ENCODE measurements around the gene MVP.
A peak's percentile ranks its signal among the peaks of the same experiment; 100 is the strongest.
"Not testable (repeated sequence)": the region's sequence is repeated elsewhere in the genome, so short reads cannot be mapped to it uniquely, and the experiment has no call there.

MVP gene

GRCh38 chr16:29854520-29855100 is 34.3 kb downstream of the MVP start:
- H3K36me3 Mint-ChIP-seq (ENCODE audit: low read depth), result peaks cover 17% of the 10 kb centered on the region
- H3K27ac Mint-ChIP-seq, result no peak overlapping the region
- H3K4me3 Mint-ChIP-seq, result no peak overlapping the region
- peaks cover 2% of the 10 kb centered on the region for H3K4me1 Mint-ChIP-seq (ENCODE audit: low read depth)
- no peaks in the 10 kb centered on the region for H3K9me3 Mint-ChIP-seq
- no peaks in the 10 kb centered on the region for H3K27me3 Mint-ChIP-seq (ENCODE audit: low read depth)

DNA sequence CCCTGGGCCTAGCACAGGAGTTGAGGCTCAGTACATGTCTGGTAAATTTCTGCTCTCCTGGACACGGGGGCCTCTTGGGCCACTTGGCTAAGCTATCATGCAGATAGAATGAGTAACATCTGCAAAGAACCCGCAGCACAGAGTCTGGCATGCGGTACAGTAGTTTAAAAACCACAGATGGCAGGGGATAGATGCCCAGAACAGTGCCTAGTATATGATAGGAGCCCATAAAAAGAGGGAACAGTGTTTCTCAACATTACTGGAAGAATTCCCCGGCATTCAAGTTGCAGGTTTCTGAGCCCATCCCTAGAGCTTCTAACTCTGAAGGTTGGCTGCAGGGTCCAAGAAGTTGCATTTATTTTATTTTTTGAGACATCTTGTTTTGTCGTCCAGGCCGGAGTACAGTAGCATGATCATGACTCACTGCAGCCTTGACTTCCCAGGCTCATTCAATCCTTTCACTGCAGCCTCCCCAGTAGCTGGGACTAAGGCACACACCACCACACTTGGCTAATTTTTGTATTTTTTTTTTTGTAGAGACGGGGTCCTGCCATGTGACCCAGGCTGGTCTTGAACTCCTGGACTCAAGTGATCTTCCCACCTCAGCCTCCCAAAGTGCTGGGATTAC is 37.0 kb downstream of the MVP start:
- Mint-ChIP-seq H3K4me3 (no peak overlapping the region), H3K4me1 (ENCODE audit: low read depth) (peaks cover 8% of the 10 kb centered on the region), H3K27me3 (ENCODE audit: low read depth) (no peaks in the 10 kb centered on the region), H3K27ac (no peak overlapping the region), H3K9me3 (no peaks in the 10 kb centered on the region), H3K36me3 (ENCODE audit: low read depth) (peaks cover 19% of the 10 kb centered on the region)

DNA sequence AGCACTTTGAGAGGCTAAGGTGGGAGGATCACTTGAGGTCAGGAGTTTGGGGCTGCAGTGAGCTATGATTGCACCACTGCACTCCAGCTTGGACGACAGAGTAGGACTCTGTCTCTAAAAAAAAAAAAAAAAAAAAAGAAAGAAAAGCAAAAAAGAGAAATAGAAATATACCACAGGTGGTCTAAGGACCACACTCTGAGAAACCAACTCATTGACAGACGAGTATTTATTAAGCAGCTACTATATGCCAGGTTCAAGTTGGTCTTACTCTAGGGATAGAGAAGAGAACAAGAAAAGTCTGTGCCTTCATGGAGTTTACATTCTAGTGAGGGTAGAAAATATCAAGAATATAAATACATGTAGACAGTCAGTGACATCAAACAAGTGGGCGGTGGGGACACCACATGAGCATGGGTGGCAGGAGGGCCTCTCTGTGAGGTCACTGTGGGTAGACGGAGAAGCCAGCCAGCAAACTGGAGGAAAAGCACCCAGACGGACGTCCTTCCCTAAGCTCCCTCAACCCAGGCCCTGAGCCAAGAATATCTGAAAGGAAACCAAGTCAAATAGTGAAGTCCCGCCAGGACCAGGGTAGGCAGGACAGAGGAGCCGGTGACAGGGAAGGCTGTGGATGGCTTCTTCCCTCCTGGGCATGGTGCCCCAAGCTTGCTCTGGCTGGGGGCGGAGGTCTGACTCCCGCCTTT is 38.0 kb downstream of the MVP start:
- Mint-ChIP-seq H3K27me3 (ENCODE audit: low read depth) (no peaks in the 10 kb centered on the region), H3K27ac (no peak overlapping the region), H3K36me3 (ENCODE audit: low read depth) (peaks cover 19% of the 10 kb centered on the region), H3K9me3 (no peaks in the 10 kb centered on the region), H3K4me1 (ENCODE audit: low read depth) (peaks cover 8% of the 10 kb centered on the region), H3K4me3 (no peak overlapping the region)

DNA sequence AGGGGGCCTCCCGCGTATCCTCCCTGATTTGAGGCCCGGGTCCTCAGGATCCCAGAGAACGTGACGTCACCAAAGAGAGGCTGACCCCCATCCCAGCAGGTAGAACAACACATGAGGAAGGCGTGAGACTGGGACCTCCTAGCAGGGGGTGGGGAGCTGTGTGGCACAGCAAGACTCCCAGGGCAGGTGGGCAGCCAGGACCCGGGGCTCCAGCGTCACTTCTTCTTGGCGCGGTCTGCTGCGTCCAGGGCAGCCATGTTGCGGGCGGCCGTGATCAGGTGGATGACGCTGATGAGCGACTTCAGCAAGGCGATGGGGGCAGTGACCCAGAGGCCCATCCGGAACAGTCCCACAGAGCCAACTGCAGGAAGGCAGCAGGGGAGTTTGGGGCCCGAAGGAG is 38.7 kb downstream of the MVP start:
- Mint-ChIP-seq H3K27ac (no peak overlapping the region), H3K9me3 (no peaks in the 10 kb centered on the region), H3K4me3 (no peak overlapping the region), H3K36me3 (ENCODE audit: low read depth) (peaks cover 19% of the 10 kb centered on the region), H3K4me1 (ENCODE audit: low read depth) (peaks cover 12% of the 10 kb centered on the region), H3K27me3 (ENCODE audit: low read depth) (no peaks in the 10 kb centered on the region)

DNA sequence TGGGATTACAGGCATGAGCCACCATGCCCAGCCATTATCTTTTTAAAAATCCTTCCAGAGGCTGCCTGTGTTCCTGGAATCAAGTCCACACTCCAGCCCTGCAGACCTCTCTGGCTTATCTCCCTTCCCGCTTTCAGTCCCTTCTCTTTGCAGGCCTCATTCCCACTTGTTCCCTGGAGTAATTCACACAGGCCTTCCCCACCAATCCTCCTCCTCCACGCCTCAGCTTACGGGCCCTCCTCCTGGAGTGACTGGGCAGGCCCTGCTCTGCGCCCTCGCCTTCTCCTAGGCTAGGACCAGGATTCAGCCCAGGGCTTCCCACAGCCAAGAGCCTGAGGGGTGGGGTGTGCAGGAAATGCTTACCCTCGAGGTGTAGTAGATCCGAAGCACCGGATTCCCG is 40.0 kb downstream of the MVP start:
- Mint-ChIP-seq H3K9me3 (no peaks in the 10 kb centered on the region), H3K27me3 (ENCODE audit: low read depth) (no peaks in the 10 kb centered on the region), H3K27ac (no peak overlapping the region), H3K36me3 (ENCODE audit: low read depth) (peaks cover 19% of the 10 kb centered on the region), H3K4me3 (peak overlapping the region; percentile 98), H3K4me1 (ENCODE audit: low read depth) (peaks cover 10% of the 10 kb centered on the region)

DNA sequence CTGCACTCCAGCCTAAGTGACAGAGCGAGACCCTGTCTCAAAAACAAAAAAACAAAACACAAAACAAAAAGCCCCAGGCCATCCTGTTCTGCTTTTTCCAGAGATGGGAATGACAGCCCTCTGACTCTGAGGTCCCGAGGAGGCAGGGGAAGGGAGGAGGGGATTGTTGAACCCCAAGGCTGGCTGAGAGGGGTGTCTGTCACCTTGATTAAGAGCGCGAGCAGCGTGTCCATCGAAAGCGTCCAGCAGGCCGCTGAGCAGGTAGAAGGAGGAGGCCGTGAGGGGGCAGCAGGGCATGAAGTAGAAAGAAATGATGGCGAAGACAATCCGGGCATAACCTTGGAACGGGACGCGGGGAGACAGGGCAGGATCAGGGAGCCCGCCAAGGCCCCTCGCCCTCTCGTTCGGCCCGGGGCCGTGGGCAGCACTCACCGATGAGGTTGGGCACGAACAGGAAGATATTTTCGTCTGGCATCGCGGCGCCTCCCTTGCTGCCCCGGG is 42.2 kb downstream of the MVP start:
- peaks cover 19% of the 10 kb centered on the region for H3K36me3 Mint-ChIP-seq (ENCODE audit: low read depth)
- H3K4me3 Mint-ChIP-seq, result peak overlapping the region; percentile 98
- H3K4me1 Mint-ChIP-seq (ENCODE audit: low read depth), result peaks cover 10% of the 10 kb centered on the region
- H3K27me3 Mint-ChIP-seq (ENCODE audit: low read depth), result no peaks in the 10 kb centered on the region
- H3K9me3 Mint-ChIP-seq, result no peaks in the 10 kb centered on the region
- peak overlapping the region; percentile 82 for H3K27ac Mint-ChIP-seq

GRCh38 chr16:29862884-29863668 is 42.8 kb downstream of the MVP start, which contains the start of gene CDIPT:
TSS of gene CDIPT (minus strand) at chr16:29863226. CDS start at chr16:29862857, 369 bp downstream.
- peaks cover 12% of the 10 kb centered on the region for H3K4me1 Mint-ChIP-seq (ENCODE audit: low read depth)
- H3K36me3 Mint-ChIP-seq (ENCODE audit: low read depth), result peaks cover 19% of the 10 kb centered on the region
- peak within 1 kb of the TSS; percentile 98 for H3K27ac Mint-ChIP-seq
- H3K27me3 Mint-ChIP-seq (ENCODE audit: low read depth), result no peaks in the 10 kb centered on the region
- H3K4me3 Mint-ChIP-seq, result peak within 1 kb of the TSS; percentile 98
- H3K9me3 Mint-ChIP-seq, result no peaks in the 10 kb centered on the region

DNA sequence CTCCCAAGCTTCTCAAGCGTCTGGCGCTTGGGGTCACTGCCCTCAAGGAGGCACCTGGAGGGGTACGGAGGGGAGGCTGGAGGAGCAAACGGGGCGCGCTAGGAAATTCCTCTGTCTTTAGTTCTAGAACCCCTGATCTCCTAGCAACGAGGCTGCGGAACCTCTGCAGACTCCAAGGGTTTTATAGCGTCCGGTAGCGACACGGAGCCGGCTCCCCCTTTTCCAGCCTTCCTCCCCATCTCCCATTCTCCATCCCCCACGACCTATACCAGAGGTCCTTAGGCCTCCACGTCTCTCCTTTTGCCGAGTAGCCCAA is 43.4 kb downstream of the MVP start:
- H3K36me3 Mint-ChIP-seq (ENCODE audit: low read depth), result peaks cover 16% of the 10 kb centered on the region
- H3K27ac Mint-ChIP-seq, result peak overlapping the region; percentile 98
- peak overlapping the region; percentile 78 for H3K4me3 Mint-ChIP-seq
- no peaks in the 10 kb centered on the region for H3K27me3 Mint-ChIP-seq (ENCODE audit: low read depth)
- peaks cover 12% of the 10 kb centered on the region for H3K4me1 Mint-ChIP-seq (ENCODE audit: low read depth)
- H3K9me3 Mint-ChIP-seq, result no peaks in the 10 kb centered on the region

- Mint-ChIP-seq H3K27me3 (ENCODE audit: low read depth) (no peaks in the 10 kb centered on the region), H3K9me3 (no peaks in the 10 kb centered on the region), H3K27ac (no peak overlapping the region), H3K36me3 (ENCODE audit: low read depth) (peaks cover 12% of the 10 kb centered on the region), H3K4me1 (ENCODE audit: low read depth) (peaks cover 12% of the 10 kb centered on the region), H3K4me3 (no peak overlapping the region)
These were observed 43.9 kb downstream of the MVP start for GRCh38 chr16:29864205-29864604.

DNA sequence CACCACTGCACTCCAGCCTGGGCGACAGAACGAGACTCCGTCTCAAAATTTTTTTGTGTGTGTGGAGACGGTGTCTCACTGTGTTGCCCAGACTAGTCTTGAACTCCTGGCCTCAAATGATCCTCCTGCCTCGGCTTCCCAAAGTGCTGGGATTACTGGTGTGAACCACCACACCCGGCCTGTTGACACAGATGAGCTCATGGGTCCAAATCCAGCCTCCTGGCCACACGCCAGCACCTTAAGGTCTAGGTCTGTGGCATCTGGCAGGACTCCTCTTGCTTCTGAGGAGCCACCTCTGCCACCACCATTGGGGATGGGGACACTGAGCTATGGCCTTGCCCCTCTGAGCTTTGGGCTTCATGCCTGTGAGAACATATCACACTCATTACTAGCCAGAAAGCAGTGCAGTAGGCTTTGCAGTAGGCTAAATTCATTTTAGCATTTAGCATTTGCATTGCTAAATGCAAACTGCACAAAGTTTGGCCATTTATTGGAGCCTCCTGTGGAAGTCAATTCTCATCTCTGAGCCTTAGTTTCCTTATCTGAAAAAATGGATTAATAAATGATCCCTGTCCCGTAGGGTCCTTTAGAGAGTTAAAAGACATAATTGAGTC is 48.2 kb downstream of the MVP start:
- no peaks in the 10 kb centered on the region for H3K9me3 Mint-ChIP-seq
- H3K4me3 Mint-ChIP-seq, result no peak overlapping the region
- no peak overlapping the region for H3K27ac Mint-ChIP-seq
- H3K36me3 Mint-ChIP-seq (ENCODE audit: low read depth), result no peaks in the 10 kb centered on the region
- H3K4me1 Mint-ChIP-seq (ENCODE audit: low read depth), result peaks cover 5% of the 10 kb centered on the region
- H3K27me3 Mint-ChIP-seq (ENCODE audit: low read depth), result no peaks in the 10 kb centered on the region

- H3K27ac Mint-ChIP-seq; H3K4me1 Mint-ChIP-seq (ENCODE audit: low read depth); H3K9me3 Mint-ChIP-seq; H3K4me3 Mint-ChIP-seq; H3K36me3 Mint-ChIP-seq (ENCODE audit: low read depth); H3K27me3 Mint-ChIP-seq (ENCODE audit: low read depth): not testable (repeated sequence)
These were observed 48.8 kb downstream of the MVP start for GRCh38 chr16:29869067-29869466.

- Mint-ChIP-seq H3K27me3 (ENCODE audit: low read depth) (peaks cover 17% of the 10 kb centered on the region), H3K9me3 (no peaks in the 10 kb centered on the region), H3K27ac (no peak overlapping the region), H3K4me3 (no peak overlapping the region), H3K4me1 (ENCODE audit: low read depth) (peaks cover 6% of the 10 kb centered on the region), H3K36me3 (ENCODE audit: low read depth) (no peaks in the 10 kb centered on the region)
These were observed 51.7 kb downstream of the MVP start for GRCh38 chr16:29871822-29872546.

DNA sequence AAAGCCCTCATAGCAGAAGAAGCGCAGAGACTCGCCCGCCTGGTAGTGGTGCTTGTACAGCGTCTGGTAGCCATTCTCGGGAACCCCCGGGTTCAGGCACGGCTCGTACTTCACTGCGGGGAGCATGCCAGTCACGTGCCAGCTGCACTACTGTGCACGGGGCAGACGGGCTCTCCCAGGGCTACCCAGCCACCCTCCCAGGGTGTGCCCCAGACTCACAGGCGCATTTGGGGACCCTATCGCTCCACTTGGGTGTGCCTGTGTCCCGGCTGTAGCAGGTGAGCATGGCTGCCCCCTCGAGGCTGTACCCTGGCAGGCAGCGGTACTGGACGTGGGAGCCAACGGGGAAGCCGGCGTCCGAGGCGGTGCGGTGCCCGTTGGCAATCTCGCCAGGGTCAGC is 53.1 kb downstream of the MVP start:
- peaks cover 9% of the 10 kb centered on the region for H3K4me1 Mint-ChIP-seq (ENCODE audit: low read depth)
- no peak overlapping the region for H3K4me3 Mint-ChIP-seq
- no peaks in the 10 kb centered on the region for H3K9me3 Mint-ChIP-seq
- no peaks in the 10 kb centered on the region for H3K36me3 Mint-ChIP-seq (ENCODE audit: low read depth)
- peaks cover 30% of the 10 kb centered on the region for H3K27me3 Mint-ChIP-seq (ENCODE audit: low read depth)
- H3K27ac Mint-ChIP-seq, result no peak overlapping the region

GRCh38 chr16:29875206-29875605 is 54.9 kb downstream of the MVP start:
- Mint-ChIP-seq H3K9me3 (no peaks in the 10 kb centered on the region), H3K4me1 (ENCODE audit: low read depth) (peaks cover 9% of the 10 kb centered on the region), H3K36me3 (ENCODE audit: low read depth) (no peaks in the 10 kb centered on the region), H3K27ac (no peak overlapping the region), H3K4me3 (no peak overlapping the region), H3K27me3 (ENCODE audit: low read depth) (peaks cover 35% of the 10 kb centered on the region)
